GM21423 (cell line): ENCODE results near the gene GPHA2.

Source experiments
- ATAC-seq: cut with Tn5 transposase; IDR thresholded peaks from one replicate; pipeline ENCODE4 v1.9.1; 2021; ENCODE audit warnings: mild to moderate bottlenecking, moderate library complexity; ENCODE audit not compliant: unreplicated experiment

GPHA2 gene

GRCh38 chr11:64931290-64931689 is 4.4 kb downstream of the GPHA2 start:
- no peak for ATAC-seq

- ATAC-seq: no peak
Observed at GRCh38 chr11:64930340-64930739, 5.4 kb downstream of the GPHA2 start.

- ATAC-seq: no peak
Observed at GRCh38 chr11:64929625-64930024, 6.1 kb downstream of the GPHA2 start.

- ATAC-seq: no peak
Observed at GRCh38 chr11:64928957-64929356, 6.7 kb downstream of the GPHA2 start.

- no peak for ATAC-seq
Observed at GRCh38 chr11:64926689-64927088, 9.0 kb downstream of the GPHA2 start.

GRCh38 chr11:64925536-64926436 is 9.9 kb downstream of the GPHA2 start:
- no peak for ATAC-seq

GRCh38 chr11:64924910-64925284 is 10.8 kb downstream of the GPHA2 start:
- no peak for ATAC-seq

GRCh38 chr11:64923944-64924909 is 11.5 kb downstream of the GPHA2 start, which contains the start of gene PPP2R5B:
TSS of gene PPP2R5B (plus strand) at chr11:64924689. CDS start at chr11:64925735, 1,046 bp downstream.
- ATAC-seq: peak; percentile 79

GRCh38 chr11:64923151-64923661 is 12.5 kb downstream of the GPHA2 start:
- ATAC-seq: no peak

- no peak for ATAC-seq
Observed at GRCh38 chr11:64921384-64921783, 14.3 kb downstream of the GPHA2 start.

GRCh38 chr11:64920124-64920523 is 15.6 kb downstream of the GPHA2 start:
- no peak for ATAC-seq

- no peak for ATAC-seq
Observed at GRCh38 chr11:64919627-64920026, 16.1 kb downstream of the GPHA2 start.

- no peak for ATAC-seq
Observed at GRCh38 chr11:64918017-64918416, 17.7 kb downstream of the GPHA2 start.

GRCh38 chr11:64917663-64917995 is 18.1 kb downstream of the GPHA2 start:
- no peak for ATAC-seq

- peak; percentile 95 for ATAC-seq
Observed at GRCh38 chr11:64916775-64917662, 18.7 kb downstream of the GPHA2 start, which contains the start of gene ATG2A. TSS of gene ATG2A (minus strand) at chr11:64917209. CDS start at chr11:64917135, 74 bp downstream.

- no peak for ATAC-seq
Observed at GRCh38 chr11:64916040-64916774, 19.5 kb downstream of the GPHA2 start.

- ATAC-seq: no peak
Observed at GRCh38 chr11:64915376-64915887, 20.3 kb downstream of the GPHA2 start.

- no peak for ATAC-seq
Observed at GRCh38 chr11:64914123-64914522, 21.6 kb downstream of the GPHA2 start.

- ATAC-seq: no peak
Observed at GRCh38 chr11:64913171-64913727, 22.4 kb downstream of the GPHA2 start.
